HG02973 (cell line): ENCODE measurements around the gene NOTCH2.

Source experiments
- ATAC-seq: cut with Tn5 transposase; IDR thresholded peaks from one replicate; pipeline ENCODE4 v1.9.1; 2021; ENCODE audit warnings: moderate library complexity; ENCODE audit not compliant: unreplicated experiment

The NOTCH2 gene

DNA sequence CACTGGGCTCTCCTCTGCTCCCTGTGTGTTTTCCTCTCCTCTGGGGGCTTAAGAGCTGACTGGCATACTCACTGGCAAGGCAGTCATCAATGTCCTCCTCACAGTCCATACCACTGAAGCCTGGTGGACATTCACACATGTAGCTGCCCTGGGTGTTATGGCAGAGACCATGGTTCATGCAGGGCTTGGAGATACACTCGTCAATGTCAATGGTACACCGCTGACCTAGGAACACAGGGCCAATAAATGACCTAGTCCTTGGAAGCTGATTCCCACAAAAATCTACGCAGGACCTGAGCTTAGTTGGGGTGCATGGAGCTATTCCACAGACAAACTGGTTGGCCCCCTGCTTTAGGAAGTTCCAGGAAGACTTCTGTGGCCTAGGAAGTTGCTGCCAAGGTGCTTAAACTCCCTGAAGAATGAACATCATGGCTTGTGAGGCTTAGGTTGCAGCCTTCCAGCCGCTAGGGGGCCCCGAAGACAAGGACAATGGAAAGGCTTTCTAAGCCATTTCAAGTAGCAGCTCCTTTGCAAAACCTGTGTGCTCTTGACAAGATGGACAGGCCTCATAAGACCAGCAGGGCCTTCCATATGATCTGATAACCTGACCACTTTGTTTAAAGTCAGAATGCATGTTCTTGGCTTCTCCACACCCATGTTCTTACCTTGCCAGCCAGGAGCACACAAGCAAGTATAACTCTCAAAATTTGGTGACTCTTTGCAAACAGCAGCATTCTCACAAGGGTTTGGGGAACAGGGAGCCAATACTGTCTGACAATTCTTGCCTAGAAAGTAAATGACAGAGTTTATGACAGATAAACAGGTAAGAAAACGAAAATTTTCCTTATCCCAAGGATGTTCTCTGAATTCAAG lies 120.9 kb downstream of the NOTCH2 start:
- peak; percentile 59 for ATAC-seq

- no peak for ATAC-seq
Observed at GRCh38 chr1:119947468-119947867, 122.0 kb downstream of the NOTCH2 start.

GRCh38 chr1:119946724-119947123 lies 122.7 kb downstream of the NOTCH2 start:
- ATAC-seq, result no peak

GRCh38 chr1:119943216-119943615 lies 126.2 kb downstream of the NOTCH2 start:
- ATAC-seq, result no peak

DNA sequence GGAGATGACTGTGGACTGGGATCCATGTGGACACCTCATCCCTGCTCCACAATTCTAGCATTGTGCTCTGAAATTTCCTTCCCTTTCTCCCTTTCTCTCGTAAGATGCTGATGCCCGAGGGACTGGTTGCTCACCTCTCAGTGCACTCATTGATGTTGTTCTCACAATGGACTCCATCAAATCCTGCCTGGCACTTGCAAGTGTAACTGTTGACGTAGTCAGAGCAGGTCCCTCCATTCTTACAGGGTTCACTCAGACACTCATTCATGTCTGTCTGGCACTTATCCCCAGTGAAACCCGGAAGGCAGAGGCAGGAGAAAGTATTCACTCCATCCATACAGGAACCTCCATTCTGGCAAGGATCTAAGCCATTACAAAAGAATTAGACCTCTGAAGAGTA lies 128.1 kb downstream of the NOTCH2 start:
- ATAC-seq, result no peak

GRCh38 chr1:119940697-119941096 lies 128.8 kb downstream of the NOTCH2 start:
- ATAC-seq, result no peak

DNA sequence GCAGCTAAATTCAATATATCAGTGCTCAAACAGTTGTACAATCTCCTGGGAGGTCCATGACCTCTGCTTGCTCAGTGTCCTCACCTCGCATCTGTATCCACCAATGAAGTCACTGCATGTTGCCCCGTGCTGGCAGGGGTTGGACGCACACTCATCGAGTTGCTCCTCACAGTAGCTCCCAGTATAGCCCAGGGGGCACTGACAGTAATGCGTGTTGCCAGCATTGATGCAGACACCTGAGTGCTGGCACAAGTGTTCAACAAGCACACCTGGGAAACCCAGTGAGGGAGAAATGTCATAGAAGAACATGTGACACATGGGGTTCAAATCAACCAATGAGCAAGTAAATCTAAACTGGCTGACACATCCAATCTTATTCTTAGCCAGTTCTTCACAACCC lies 132.3 kb downstream of the NOTCH2 start:
- no peak for ATAC-seq

DNA sequence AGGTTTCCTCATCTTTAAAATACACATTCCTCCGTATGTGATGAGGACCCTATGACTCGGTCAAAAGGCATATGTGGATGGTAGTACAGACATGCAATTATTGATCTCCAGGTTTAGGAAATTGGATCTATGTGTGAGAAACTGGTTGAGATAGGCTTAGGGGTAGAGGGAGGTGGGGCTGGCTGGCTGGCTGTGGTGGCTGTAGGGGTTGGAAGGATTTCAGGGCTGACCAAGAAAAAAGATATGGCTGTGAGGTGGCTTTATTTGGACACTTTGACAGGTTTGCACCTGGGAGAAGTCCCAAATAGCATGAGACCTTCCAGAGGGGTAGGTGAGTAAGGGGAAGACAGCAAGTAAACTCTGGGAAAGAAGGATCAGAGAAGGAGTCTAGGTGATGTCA lies 133.5 kb downstream of the NOTCH2 start:
- no peak for ATAC-seq

GRCh38 chr1:119935373-119935772 lies 134.1 kb downstream of the NOTCH2 start:
- no peak for ATAC-seq

GRCh38 chr1:119933397-119933796 lies 136.1 kb downstream of the NOTCH2 start:
- ATAC-seq, result no peak

- ATAC-seq, result no peak
Observed at GRCh38 chr1:119929643-119930315, 139.7 kb downstream of the NOTCH2 start.

- no peak for ATAC-seq
Observed at GRCh38 chr1:119926553-119926952, 142.9 kb downstream of the NOTCH2 start.

DNA sequence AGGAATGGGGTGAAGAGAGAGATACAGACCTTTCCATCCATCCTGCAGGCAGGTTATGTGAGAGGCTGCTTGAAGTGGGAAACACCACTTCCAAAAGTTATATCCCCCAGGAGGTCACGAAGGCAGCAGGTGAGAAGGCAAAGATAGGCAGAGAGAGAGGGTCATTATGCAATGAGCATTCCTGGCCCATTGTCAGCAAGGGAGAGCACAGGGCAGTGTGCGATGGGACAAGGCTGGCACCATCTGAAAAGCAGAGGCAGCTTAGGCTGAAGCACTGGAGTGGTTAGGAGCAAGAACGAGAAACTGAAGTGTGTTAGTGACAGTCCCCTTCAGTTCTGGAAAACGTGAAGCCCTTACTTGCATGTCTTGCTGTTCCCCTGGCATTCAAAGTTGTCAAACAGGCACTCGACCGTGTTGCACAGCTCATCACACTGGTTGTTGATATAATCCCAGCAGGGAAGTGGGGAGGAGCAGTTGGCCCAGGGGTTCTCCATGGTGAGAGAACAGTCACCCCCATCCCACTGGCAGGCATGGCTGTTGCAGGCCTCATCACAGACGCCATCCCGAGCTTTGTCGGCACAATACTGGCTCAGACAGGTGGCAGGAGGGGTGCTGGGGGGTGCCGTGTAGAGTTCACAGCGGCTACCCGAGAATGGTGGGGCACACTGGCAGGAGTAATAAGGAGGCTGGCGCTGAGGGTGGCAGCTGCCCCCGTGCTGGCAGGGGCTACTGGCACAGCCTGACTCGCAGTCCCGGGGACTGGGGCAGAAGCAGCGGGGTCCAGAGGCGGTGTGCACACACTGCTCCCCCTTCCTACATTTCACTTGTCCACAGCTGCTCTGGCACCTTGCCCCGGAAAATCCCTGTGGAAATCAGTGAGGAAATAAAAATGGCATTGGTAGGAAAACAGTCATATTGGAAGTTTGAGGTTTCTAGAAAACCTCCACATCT lies 144.2 kb downstream of the NOTCH2 start:
- no peak for ATAC-seq

GRCh38 chr1:119920104-119920968 lies 149.1 kb downstream of the NOTCH2 start:
- ATAC-seq, result no peak

GRCh38 chr1:119919241-119919640 lies 150.2 kb downstream of the NOTCH2 start:
- no peak for ATAC-seq

DNA sequence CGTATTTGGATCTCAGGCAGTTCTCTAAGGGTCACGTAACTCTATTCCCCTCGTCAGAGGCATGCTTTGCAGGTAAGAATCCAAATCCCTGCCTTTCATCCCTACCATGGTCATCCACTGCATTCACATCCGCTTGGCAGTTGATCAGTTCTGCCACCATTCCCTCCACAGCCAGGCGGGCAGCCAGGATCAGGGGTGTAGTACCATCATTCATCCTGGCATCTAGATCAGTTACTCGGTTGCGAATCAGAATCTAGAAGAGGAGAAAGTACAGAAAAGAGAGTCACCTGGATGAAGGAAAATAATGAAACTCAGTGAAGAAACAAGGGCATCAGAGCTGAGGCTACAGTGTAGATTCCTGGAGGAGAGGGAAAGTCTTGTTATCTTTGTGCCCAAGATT lies 151.2 kb downstream of the NOTCH2 start:
- no peak for ATAC-seq

DNA sequence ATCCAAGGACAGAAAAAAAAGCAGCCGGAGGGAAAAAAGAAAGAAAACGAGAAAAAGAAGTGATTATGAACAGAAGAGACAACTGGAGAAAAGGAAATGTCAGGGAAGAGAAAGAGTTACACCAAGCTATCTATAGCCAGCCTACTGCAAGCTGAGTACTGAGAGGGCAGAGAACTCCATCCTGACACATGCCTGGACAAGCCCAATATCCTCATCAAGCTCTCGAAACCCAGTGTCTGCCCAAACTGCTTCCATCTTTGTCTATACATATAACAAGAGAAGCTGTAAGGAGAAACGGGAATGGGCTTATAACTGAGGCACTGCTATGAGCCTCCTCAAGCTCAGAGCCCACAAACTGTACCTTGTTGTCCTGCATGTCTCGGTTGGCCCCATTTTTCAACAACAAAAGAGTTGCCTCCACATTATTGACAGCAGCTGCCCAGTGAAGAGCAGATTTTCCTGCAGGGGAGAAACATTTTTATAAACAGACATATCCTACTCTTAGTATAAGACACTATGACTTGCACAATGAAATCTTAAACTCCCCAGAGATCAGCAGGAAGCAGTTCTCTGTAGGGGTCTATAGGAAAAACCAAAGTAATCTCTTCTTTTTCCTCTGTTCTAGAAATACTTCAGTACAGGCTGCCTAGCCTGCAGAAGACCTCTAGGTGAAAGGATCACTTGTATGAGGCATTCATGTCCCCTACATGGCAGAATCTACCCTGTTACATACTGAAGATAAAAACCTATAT lies 152.0 kb downstream of the NOTCH2 start:
- ATAC-seq, result no peak

DNA sequence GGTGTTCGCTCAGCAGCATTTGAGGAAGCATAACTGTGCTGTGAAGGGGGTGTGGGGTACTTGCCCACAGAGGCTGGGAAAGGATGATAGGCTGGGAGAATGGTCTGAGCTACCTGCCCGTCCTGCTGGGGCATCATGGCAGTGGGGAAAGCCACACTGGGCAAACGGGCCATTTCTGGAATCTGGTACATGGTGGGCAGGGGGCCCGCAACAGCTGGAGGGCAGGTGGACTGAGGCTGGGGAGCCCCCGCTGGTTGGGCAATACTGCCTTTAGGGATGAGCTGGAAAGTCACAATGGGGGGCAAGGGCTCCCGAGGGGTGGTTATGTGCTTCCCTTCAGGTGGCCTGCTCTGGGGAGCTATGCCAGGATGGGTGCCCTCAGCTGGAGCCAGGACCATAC lies 153.9 kb downstream of the NOTCH2 start:
- no peak for ATAC-seq

GRCh38 chr1:119914071-119914470 lies 155.4 kb downstream of the NOTCH2 start:
- no peak for ATAC-seq

DNA sequence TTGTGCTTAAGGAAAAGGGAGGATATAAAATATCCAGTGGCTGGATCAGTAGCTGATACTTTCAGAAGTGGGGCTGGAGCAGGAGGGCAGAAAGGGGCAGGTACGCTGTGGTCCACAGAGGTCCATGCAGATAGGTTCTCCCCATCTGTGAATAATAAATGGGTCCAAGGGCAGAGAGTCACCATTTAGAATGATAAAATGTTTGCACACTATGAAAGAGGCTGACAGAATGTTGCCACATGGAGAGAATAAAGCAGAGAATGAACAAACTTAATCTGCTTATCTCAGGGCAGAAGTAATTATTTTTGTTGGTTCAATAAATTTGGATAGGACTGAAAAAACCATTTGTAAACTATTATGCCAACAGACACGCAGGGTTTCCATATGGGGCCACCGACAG lies 156.5 kb downstream of the NOTCH2 start:
- no peak for ATAC-seq
